K562 (cell line): ENCODE results near the gene COPE. TPM values are rescaled to one million over a fixed set of nuclear protein-coding genes. Genes with fewer than 3 reads are reported as not detected.

Source experiments
- ARID2 ChIP-seq: fragments of 450-650 bp; IDR thresholded peaks from 2 replicates; pipeline ENCODE4 v1.6.1; 2017; ENCODE audit warnings: antibody characterized with exemption, mild to moderate bottlenecking
- CBX3 ChIP-seq, 2 experiments: IDR thresholded peaks; 1 replicate in 1 of 2; 2 replicates in 1 of 2; pipeline ENCODE4 v1.6.1; 2012; ENCODE audit warnings: inconsistent platforms in 2 of 2, low read length in 2 of 2, borderline replicate concordance in 1 of 2, control low read depth in 1 of 2
- CEBPB ChIP-seq: fragments of 450-650 bp; IDR thresholded peaks from 2 replicates; pipeline ENCODE4 v1.6.1; 2016; ENCODE audit warnings: missing genetic modification characterization, missing compliant biosample characterization
- CEBPG ChIP-seq, 3 experiments: fragments of 200-800 bp in 1 of 3; sonication (Bioruptor generic) in 1 of 3; sonication (generic) in 1 of 3; formaldehyde crosslinking in 1 of 3; IDR thresholded peaks in 2 of 3; conservative IDR thresholded peaks in 1 of 3; 2 replicates each; pipeline versions ENCODE4 v1.6.1 to v1.8.0; 2016 to 2022; ENCODE audit warnings: missing compliant biosample characterization in 2 of 3, missing genetic modification characterization in 2 of 3, mild to moderate bottlenecking in 1 of 3, missing genetic modification reagents in 1 of 3
- DMBX1 ChIP-seq: fragments of 250-450 bp; sonication (Bioruptor Pico); IDR thresholded peaks from 2 replicates; pipeline ENCODE4 v1.8.0; 2022; ENCODE audit warnings: inconsistent platforms, mild to moderate bottlenecking, moderate library complexity, borderline replicate concordance
- KLF1 ChIP-seq: fragments of 450-650 bp; IDR thresholded peaks from 2 replicates; pipeline ENCODE4 v1.6.1; 2016; ENCODE audit warnings: missing genetic modification characterization, missing compliant biosample characterization
- KLF13 ChIP-seq: fragments of 450-650 bp; IDR thresholded peaks from 2 replicates; pipeline ENCODE4 v1.6.1; 2016; ENCODE audit warnings: missing genetic modification characterization, low read depth, mild to moderate bottlenecking, missing compliant biosample characterization, moderate library complexity, borderline replicate concordance
- L3MBTL2 ChIP-seq: fragments of 450-650 bp; IDR thresholded peaks from 2 replicates; pipeline ENCODE4 v1.6.1; 2016; ENCODE audit warnings: mild to moderate bottlenecking, moderate library complexity
- MTA2 ChIP-seq: fragments of 450-650 bp; IDR thresholded peaks from 2 replicates; pipeline ENCODE4 v1.6.1; 2016; ENCODE audit warnings: low read depth
- NFIC ChIP-seq: fragments of 450-650 bp; IDR thresholded peaks from 2 replicates; pipeline ENCODE4 v1.6.1; 2017; ENCODE audit warnings: mild to moderate bottlenecking, inconsistent platforms
- NR3C1 ChIP-seq: sonication (generic); formaldehyde crosslinking; IDR thresholded peaks from 2 replicates; pipeline ENCODE4 v1.8.1; 2022; ENCODE audit warnings: missing genetic modification reagents
- NRF1 ChIP-seq, 2 experiments: fragments of 450-650 bp; IDR thresholded peaks in 1 of 2; conservative IDR thresholded peaks in 1 of 2; 2 replicates each; pipeline ENCODE4 v1.6.1; 2014; ENCODE audit warnings: mild to moderate bottlenecking in 2 of 2
- OTX1 ChIP-seq: fragments of 450-650 bp; formaldehyde crosslinking; IDR thresholded peaks from 2 replicates; pipeline ENCODE4 v1.4.0; 2022; ENCODE audit warnings: mild to moderate bottlenecking
- PHB ChIP-seq: fragments of 250-450 bp; sonication (Bioruptor Pico); IDR thresholded peaks from 2 replicates; pipeline ENCODE4 v1.5.0; 2021
- PHF20 ChIP-seq: fragments of 450-650 bp; IDR thresholded peaks from 2 replicates; pipeline ENCODE4 v1.6.1; 2018; ENCODE audit not compliant: partially characterized antibody
- PTRF ChIP-seq: fragments of 450-650 bp; IDR thresholded peaks from 2 replicates; pipeline ENCODE4 v1.6.1; 2016; ENCODE audit warnings: mild to moderate bottlenecking, missing genetic modification characterization, missing compliant biosample characterization
- TCF7 ChIP-seq: sonication (generic); IDR thresholded peaks from 2 replicates; pipeline ENCODE4 v1.6.1; 2016; ENCODE audit warnings: antibody characterized with exemption, borderline replicate concordance
- U2AF1 ChIP-seq: fragments of 200-400 bp; formaldehyde crosslinking; optimal IDR thresholded peaks from 2 replicates; pipeline ENCODE3; 2017; ENCODE audit warnings: mild to moderate bottlenecking, low read depth, low read length, moderate library complexity
- polyA plus RNA-seq, 8 experiments: library from polyadenylated mRNA; depleted of rRNA in 4 of 8; stranded (reverse) in 5 of 8; unstranded in 3 of 8; fragments of >200 nt; fragmentation: Nextera tagmentation in 2 of 8; fragmentation: Illumina TruSeq in 1 of 8; extraction: Ambion mirVana in 2 of 8; extraction: Trizol in 1 of 8; gene quantifications; 2 replicates each; pipeline versions ENCODE4 v1.2.1 to v1.2.3, GENCODE V29; 2011 to 2014; ENCODE audit warnings: inconsistent platforms in 1 of 8, missing spikeins in 1 of 8
- total RNA-seq, 7 experiments: library from RNA; depleted of rRNA in 6 of 7; stranded (reverse); fragments of >200 nt in 6 of 7; fragmentation: Illumina TruSeq in 2 of 7; extraction: Trizol in 2 of 7; gene quantifications; 2 replicates each; pipeline versions ENCODE4 v1.2.1 to v1.2.3, GENCODE V29; 2011 to 2021; ENCODE audit warnings: low replicate concordance in 1 of 7
- TF ChIP-seq, protein P1 (sequence below): fragments of 250-450 bp; sonication (Bioruptor Pico); IDR thresholded peaks from 2 replicates; pipeline ENCODE4 v1.8.0; 2022; ENCODE audit warnings: inconsistent platforms
- TF ChIP-seq, protein P2 (sequence below): fragments of 250-450 bp; sonication (Bioruptor Pico); IDR thresholded peaks from 2 replicates; pipeline ENCODE4 v1.8.0; 2021; ENCODE audit warnings: moderate library complexity, mild to moderate bottlenecking, inconsistent platforms
- TF ChIP-seq, protein P3 (sequence below): sonication (generic); formaldehyde crosslinking; IDR thresholded peaks from 2 replicates; pipeline ENCODE4 v1.8.0; 2022; ENCODE audit warnings: mild to moderate bottlenecking, missing genetic modification reagents, borderline replicate concordance
- TF ChIP-seq, protein P4 (sequence below): fragments of 450-650 bp; formaldehyde crosslinking; IDR thresholded peaks from 2 replicates; pipeline ENCODE4 v1.4.0; 2022; ENCODE audit warnings: mild to moderate bottlenecking, moderate library complexity

The COPE gene
- total and polyA plus RNA-seq, 9 of the 15 experiments (the other 6 are each of a cell fraction or from before 2014, with no cell fraction given): 5.8 to 273 (median 147) TPM

DNA sequence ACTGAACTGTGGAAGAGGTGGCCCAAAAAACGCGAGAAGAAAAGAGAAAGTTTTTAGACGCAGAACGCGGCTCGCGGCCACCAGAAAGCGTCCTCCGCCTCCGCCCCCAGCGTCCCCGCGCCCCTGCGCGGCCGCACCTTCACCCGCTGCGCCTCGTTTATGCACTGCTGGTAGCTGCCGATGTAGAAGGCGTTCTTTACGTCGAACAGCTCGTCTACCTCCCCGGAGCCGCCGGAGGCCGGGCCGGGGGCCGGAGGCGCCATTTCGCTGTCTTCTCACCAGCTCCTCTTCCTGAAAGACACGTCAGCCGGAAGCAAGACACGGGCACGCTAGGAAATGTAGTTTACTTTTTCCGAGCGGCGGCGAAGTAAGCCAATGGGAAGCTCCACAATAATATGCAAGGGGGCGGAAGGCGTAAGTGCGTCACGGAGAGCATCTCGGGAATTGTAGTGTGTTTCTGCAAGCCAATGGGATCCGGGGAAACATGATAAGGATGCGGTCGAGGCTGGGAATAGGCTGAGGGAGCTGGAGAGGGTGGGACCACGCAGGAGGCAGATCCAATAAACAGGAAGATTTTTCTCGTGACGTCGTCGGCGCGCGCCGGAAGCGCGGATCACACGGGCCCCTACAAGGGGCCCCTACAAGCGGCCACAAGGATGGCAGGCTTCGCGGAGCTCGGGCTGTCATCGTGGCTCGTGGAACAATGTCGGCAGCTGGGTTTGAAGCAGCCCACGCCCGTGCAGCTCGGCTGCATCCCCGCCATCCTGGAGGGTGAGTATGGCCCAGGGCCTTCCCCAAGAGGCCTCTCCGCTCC is at the start of gene COPE, which contains the start of gene DDX49 (continued):
- TF ChIP-seq, protein P1, sequence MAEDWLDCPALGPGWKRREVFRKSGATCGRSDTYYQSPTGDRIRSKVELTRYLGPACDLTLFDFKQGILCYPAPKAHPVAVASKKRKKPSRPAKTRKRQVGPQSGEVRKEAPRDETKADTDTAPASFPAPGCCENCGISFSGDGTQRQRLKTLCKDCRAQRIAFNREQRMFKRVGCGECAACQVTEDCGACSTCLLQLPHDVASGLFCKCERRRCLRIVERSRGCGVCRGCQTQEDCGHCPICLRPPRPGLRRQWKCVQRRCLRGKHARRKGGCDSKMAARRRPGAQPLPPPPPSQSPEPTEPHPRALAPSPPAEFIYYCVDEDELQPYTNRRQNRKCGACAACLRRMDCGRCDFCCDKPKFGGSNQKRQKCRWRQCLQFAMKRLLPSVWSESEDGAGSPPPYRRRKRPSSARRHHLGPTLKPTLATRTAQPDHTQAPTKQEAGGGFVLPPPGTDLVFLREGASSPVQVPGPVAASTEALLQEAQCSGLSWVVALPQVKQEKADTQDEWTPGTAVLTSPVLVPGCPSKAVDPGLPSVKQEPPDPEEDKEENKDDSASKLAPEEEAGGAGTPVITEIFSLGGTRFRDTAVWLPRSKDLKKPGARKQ: no peak
- TF ChIP-seq MTA2 (no peak), CEBPG (CRISPR knock-in tag; IDR thresholded peaks at IDR 0.05) (no peak), CEBPG (tag; conservative IDR thresholded peaks at IDR 0.05 in 1 of 2, IDR thresholded peaks at IDR 0.05 in 1 of 2) (no peak), PTRF (no peak), PHF20 (peak; percentile 99), KLF13 (tag) (no peak), ARID2 (no peak), CEBPB (tag) (no peak), NR3C1 (no peak), OTX1 (CRISPR knock-in tag) (peak; percentile 44; the same call in 1 of the 2 replicates), L3MBTL2 (no peak; the same call in 1 of the 2 replicates), U2AF1 (no peak), CBX3 (IDR thresholded peaks at IDR 0.05; ENCODE audit: borderline replicate concordance in 1 of 2, low read length in 2 of 2) (no peak; a peak in 1 of 3 replicates), KLF1 (tag) (0 out of 2 replicates have a peak, but pooled peaks have one; percentile 78), PHB (no peak), TCF7 (no peak), DMBX1 (no peak), NRF1 (conservative IDR thresholded peaks at IDR 0.05 in 1 of 2, IDR thresholded peaks at IDR 0.05 in 1 of 2) (peak; percentile 56 to 64), NFIC (no peak)
- TF ChIP-seq, protein P2, sequence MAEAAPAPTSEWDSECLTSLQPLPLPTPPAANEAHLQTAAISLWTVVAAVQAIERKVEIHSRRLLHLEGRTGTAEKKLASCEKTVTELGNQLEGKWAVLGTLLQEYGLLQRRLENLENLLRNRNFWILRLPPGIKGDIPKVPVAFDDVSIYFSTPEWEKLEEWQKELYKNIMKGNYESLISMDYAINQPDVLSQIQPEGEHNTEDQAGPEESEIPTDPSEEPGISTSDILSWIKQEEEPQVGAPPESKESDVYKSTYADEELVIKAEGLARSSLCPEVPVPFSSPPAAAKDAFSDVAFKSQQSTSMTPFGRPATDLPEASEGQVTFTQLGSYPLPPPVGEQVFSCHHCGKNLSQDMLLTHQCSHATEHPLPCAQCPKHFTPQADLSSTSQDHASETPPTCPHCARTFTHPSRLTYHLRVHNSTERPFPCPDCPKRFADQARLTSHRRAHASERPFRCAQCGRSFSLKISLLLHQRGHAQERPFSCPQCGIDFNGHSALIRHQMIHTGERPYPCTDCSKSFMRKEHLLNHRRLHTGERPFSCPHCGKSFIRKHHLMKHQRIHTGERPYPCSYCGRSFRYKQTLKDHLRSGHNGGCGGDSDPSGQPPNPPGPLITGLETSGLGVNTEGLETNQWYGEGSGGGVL (CRISPR knock-in tag): no peak
- TF ChIP-seq, protein P3, sequence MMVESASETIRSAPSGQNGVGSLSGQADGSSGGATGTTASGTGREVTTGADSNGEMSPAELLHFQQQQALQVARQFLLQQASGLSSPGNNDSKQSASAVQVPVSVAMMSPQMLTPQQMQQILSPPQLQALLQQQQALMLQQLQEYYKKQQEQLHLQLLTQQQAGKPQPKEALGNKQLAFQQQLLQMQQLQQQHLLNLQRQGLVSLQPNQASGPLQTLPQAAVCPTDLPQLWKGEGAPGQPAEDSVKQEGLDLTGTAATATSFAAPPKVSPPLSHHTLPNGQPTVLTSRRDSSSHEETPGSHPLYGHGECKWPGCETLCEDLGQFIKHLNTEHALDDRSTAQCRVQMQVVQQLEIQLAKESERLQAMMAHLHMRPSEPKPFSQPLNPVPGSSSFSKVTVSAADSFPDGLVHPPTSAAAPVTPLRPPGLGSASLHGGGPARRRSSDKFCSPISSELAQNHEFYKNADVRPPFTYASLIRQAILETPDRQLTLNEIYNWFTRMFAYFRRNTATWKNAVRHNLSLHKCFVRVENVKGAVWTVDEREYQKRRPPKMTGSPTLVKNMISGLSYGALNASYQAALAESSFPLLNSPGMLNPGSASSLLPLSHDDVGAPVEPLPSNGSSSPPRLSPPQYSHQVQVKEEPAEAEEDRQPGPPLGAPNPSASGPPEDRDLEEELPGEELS (CRISPR knock-in tag): no peak
- TF ChIP-seq, protein P4, sequence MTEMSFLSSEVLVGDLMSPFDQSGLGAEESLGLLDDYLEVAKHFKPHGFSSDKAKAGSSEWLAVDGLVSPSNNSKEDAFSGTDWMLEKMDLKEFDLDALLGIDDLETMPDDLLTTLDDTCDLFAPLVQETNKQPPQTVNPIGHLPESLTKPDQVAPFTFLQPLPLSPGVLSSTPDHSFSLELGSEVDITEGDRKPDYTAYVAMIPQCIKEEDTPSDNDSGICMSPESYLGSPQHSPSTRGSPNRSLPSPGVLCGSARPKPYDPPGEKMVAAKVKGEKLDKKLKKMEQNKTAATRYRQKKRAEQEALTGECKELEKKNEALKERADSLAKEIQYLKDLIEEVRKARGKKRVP: no peak
